MM.1S (cell line): Measurements from ENCODE around the gene C16orf95.
"Not testable (repeated sequence)": the region's sequence is repeated elsewhere in the genome, so short reads cannot be mapped to it uniquely, and the experiment has no call there.

ENCODE experiments used
- DNase-seq: peaks from one replicate; pipeline ENCODE4 v3.0.0-alpha.2; 2015
- H2AFZ ChIP-seq: fragments of 300-600 bp; sonication (generic); 2 replicates; pipeline ENCODE4 v1.6.0; 2016; ENCODE audit warnings: antibody characterized with exemption, low read length
- H3F3A ChIP-seq: fragments of 300-600 bp; sonication (generic); 2 replicates; pipeline ENCODE4 v1.6.1; 2016; ENCODE audit warnings: mild to moderate bottlenecking, antibody characterized with exemption, low read length, moderate library complexity, mixed read lengths; ENCODE audit not compliant: insufficient read depth
- H3K27ac ChIP-seq: fragments of 300-600 bp; sonication (generic); 2 replicates; pipeline ENCODE4 v1.5.1; 2016; ENCODE audit warnings: mild to moderate bottlenecking, low read length
- H3K27me3 ChIP-seq: fragments of 300-600 bp; sonication (generic); replicated peaks from 2 replicates; pipeline ENCODE4 v1.6.0; 2016; ENCODE audit warnings: low read length; ENCODE audit not compliant: insufficient read depth
- H3K36me3 ChIP-seq: fragments of 300-600 bp; sonication (generic); replicated peaks from 2 replicates; pipeline ENCODE4 v1.6.1; 2016; ENCODE audit warnings: mild to moderate bottlenecking, low read length, mixed read lengths; ENCODE audit not compliant: insufficient read depth
- H3K4me1 ChIP-seq: fragments of 300-600 bp; sonication (generic); 2 replicates; pipeline ENCODE4 v1.6.1; 2016; ENCODE audit warnings: low read length, mixed read lengths
- H3K4me2 ChIP-seq: fragments of 300-600 bp; sonication (generic); 2 replicates; pipeline ENCODE4 v1.6.0; 2016; ENCODE audit warnings: low read depth, low read length
- H3K4me3 ChIP-seq: fragments of 300-600 bp; sonication (generic); 2 replicates; pipeline ENCODE4 v1.5.1; 2016; ENCODE audit warnings: low read length, mixed read lengths
- H3K79me2 ChIP-seq: fragments of 300-600 bp; sonication (generic); 2 replicates; pipeline ENCODE4 v1.6.1; 2016; ENCODE audit warnings: mixed run types, low read length, mixed read lengths
- H3K9ac ChIP-seq: fragments of 300-600 bp; sonication (generic); 2 replicates; pipeline ENCODE4 v1.6.1; 2016; ENCODE audit warnings: low read length, mixed read lengths
- H3K9me2 ChIP-seq: fragments of 300-600 bp; sonication (generic); replicated peaks from 2 replicates; pipeline ENCODE4 v1.6.1; 2016; ENCODE audit warnings: mild to moderate bottlenecking, low read length, mixed read lengths; ENCODE audit not compliant: insufficient read depth
- H3K9me3 ChIP-seq: fragments of 300-600 bp; sonication (generic); replicated peaks from 2 replicates; pipeline ENCODE4 v1.6.1; 2016; ENCODE audit warnings: mild to moderate bottlenecking, low read length, mixed read lengths; ENCODE audit not compliant: insufficient read depth
- H4K20me1 ChIP-seq: fragments of 300-600 bp; sonication (generic); 2 replicates; pipeline ENCODE4 v1.6.1; 2016; ENCODE audit warnings: mild to moderate bottlenecking, low read length, moderate library complexity, mixed read lengths; ENCODE audit not compliant: insufficient read depth
- EZH2 ChIP-seq: fragments of 300-600 bp; sonication (generic); optimal IDR thresholded peaks from 2 replicates; pipeline ENCODE3; 2017; ENCODE audit warnings: low read depth, mild to moderate bottlenecking, antibody characterized with exemption, low read length, mixed read lengths
- EZH2phosphoT487 ChIP-seq: fragments of 300-600 bp; sonication (generic); IDR thresholded peaks from 2 replicates; pipeline ENCODE4 v1.6.1; 2018; ENCODE audit warnings: antibody characterized with exemption, low read length
- TF ChIP-seq, protein P1 (sequence below): fragments of 300-600 bp; sonication (generic); IDR thresholded peaks from 2 replicates; pipeline ENCODE4 v1.5.1; 2016; ENCODE audit warnings: antibody characterized with exemption, low read length, mixed read lengths

C16orf95 gene

DNA sequence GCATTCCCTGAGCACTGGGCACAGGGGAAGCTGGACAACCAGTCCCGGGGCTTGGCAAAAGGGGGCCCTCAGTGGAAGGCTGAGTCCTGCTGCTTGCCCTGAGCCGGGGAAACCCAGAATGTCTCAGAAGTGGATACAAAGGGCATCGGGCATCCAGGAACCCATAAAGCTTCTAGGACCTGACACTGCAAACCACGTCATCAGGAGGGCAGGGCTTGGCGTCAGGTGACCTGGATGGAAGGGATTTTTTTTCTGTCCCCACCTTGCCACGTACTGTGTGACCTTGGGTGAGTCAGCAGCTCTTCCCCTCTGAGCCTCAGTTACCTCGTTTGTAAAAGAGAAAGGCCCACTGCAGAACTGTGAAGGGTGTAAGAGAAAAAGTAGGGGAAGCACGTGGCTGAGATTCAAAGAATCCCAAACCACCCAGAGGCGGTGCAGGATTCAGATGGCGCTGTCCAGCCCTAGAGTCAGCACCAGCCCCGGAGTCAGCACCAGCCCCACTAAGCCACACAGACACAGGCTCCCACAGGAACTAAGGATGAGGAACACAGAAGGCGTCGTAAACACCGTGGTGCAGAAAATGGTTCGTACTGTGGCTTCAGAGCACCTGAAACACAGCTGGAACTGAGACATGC lies 53.7 kb downstream of the C16orf95 start:
- TF ChIP-seq EZH2phosphoT487 (no peak), EZH2 (no peak)
- TF ChIP-seq, protein P1, sequence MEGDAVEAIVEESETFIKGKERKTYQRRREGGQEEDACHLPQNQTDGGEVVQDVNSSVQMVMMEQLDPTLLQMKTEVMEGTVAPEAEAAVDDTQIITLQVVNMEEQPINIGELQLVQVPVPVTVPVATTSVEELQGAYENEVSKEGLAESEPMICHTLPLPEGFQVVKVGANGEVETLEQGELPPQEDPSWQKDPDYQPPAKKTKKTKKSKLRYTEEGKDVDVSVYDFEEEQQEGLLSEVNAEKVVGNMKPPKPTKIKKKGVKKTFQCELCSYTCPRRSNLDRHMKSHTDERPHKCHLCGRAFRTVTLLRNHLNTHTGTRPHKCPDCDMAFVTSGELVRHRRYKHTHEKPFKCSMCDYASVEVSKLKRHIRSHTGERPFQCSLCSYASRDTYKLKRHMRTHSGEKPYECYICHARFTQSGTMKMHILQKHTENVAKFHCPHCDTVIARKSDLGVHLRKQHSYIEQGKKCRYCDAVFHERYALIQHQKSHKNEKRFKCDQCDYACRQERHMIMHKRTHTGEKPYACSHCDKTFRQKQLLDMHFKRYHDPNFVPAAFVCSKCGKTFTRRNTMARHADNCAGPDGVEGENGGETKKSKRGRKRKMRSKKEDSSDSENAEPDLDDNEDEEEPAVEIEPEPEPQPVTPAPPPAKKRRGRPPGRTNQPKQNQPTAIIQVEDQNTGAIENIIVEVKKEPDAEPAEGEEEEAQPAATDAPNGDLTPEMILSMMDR = no peak
- H3K36me3 ChIP-seq = no peaks in the 10 kb centered on the region
- no peaks in the 10 kb centered on the region for H3F3A ChIP-seq
- H3K79me2 ChIP-seq = no peaks in the 10 kb centered on the region
- H3K9me2 ChIP-seq = no peaks in the 10 kb centered on the region
- no peaks in the 10 kb centered on the region for H3K9me3 ChIP-seq
- DNase-seq = no peak
- H3K27ac ChIP-seq = no peak overlapping the region
- H2AFZ ChIP-seq = no peak overlapping the region
- no peak overlapping the region for H3K4me3 ChIP-seq
- H3K4me2 ChIP-seq = no peak overlapping the region
- H4K20me1 ChIP-seq = no peaks in the 10 kb centered on the region
- no peaks in the 10 kb centered on the region for H3K27me3 ChIP-seq
- no peaks in the 10 kb centered on the region for H3K4me1 ChIP-seq
- no peak overlapping the region for H3K9ac ChIP-seq

DNA sequence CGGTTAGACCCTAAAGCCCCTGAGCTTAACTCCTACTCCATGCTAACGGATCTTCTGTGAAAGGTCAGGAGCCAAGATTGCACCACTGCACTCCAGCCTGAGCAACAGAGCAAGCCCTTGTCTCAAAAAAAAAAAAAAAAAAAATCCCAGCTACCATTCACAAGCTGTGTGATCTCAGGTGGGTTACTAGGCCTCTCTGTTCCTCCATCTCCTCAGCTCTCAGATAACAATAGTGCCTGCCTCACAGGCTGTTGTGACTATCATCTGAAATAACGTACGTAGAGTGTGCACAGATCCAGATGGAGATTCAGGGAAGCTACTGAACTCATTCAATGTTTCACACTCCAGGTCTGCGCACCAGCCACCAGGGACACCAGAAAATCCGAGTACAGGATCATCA lies 57.8 kb downstream of the C16orf95 start:
- H2AFZ ChIP-seq = no peak overlapping the region
- H3K9me2 ChIP-seq = no peaks in the 10 kb centered on the region
- H4K20me1 ChIP-seq = no peaks in the 10 kb centered on the region
- no peaks in the 10 kb centered on the region for H3K36me3 ChIP-seq
- H3K9ac ChIP-seq = no peak overlapping the region
- no peaks in the 10 kb centered on the region for H3F3A ChIP-seq
- no peaks in the 10 kb centered on the region for H3K27me3 ChIP-seq
- no peaks in the 10 kb centered on the region for H3K79me2 ChIP-seq
- no peaks in the 10 kb centered on the region for H3K9me3 ChIP-seq
- H3K4me2 ChIP-seq = no peak overlapping the region
- no peaks in the 10 kb centered on the region for H3K4me1 ChIP-seq
- TF ChIP-seq EZH2 = no peak
- TF ChIP-seq, protein P1 = no peak
- no peak overlapping the region for H3K27ac ChIP-seq
- no peak for DNase-seq
- no peak overlapping the region for H3K4me3 ChIP-seq

DNA sequence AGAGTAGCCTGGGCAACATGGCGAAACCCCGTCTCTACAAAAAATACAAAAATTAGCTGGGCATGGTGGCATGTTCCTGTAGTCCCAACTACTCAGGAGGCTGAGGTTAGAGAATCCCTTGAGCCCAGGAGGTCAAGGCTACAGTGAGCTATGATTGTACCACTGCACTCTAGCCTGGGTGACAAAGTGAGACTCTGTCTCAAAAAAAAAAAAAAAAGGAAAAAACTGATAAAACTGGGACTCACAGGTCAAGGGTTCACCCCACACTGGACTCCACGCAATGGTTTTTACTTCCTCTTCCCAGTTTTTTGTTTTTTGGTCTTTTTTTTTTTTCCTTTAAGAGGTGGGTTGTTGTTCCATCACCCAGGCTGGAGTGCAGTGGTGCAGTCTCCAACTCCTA lies 58.5 kb downstream of the C16orf95 start:
- H3K36me3 ChIP-seq, H4K20me1 ChIP-seq, H3K9me2 ChIP-seq, H3K9ac ChIP-seq, DNase-seq, H3K4me1 ChIP-seq, H3K79me2 ChIP-seq, H3K9me3 ChIP-seq, H3K27me3 ChIP-seq, H3K4me2 ChIP-seq, H3F3A ChIP-seq, H3K27ac ChIP-seq, H2AFZ ChIP-seq, H3K4me3 ChIP-seq: not testable (repeated sequence)

DNA sequence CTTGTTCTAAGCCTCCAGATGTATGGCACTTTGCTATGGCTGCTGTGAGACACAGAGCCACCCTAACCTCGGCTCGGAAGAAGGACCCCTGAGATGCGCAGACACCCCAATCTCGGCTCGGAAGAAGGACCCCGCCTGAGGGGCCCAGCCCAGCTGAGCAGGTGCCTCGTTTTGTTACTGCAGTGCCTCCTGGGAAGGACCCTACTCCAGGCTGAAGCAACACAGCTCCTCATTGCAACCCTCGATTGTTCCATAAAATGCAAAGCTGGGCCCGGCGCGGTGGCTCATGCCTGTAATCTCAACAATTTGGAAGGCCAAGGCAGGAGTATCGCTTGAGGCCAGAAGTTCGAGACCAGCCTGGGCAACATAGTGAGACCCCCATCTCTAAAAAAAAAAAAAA lies 61.3 kb downstream of the C16orf95 start:
- Histone ChIP-seq H3K9ac (no peak overlapping the region), H3K27me3 (no peaks in the 10 kb centered on the region), H3K4me2 (no peak overlapping the region), H4K20me1 (no peaks in the 10 kb centered on the region), H3K27ac (no peak overlapping the region), H3K9me3 (no peaks in the 10 kb centered on the region), H3F3A (no peaks in the 10 kb centered on the region), H3K4me1 (no peaks in the 10 kb centered on the region), H2AFZ (no peak overlapping the region), H3K9me2 (no peaks in the 10 kb centered on the region), H3K36me3 (no peaks in the 10 kb centered on the region), H3K4me3 (no peak overlapping the region), H3K79me2 (no peaks in the 10 kb centered on the region)
- TF ChIP-seq EZH2phosphoT487 (no peak), EZH2 (no peak)
- TF ChIP-seq, protein P1 = no peak
- DNase-seq = no peak
